ENCODE data around the gene IMP4. TPM values are rescaled to one million over a fixed set of nuclear protein-coding genes. Genes with fewer than 3 reads are reported as not detected.

The IMP4 gene
- 136 to 170 TPM (median 152 TPM) in 5 replicates for total RNA-seq (2022; extraction: Qiagen RNA extraction; ENCODE audit: low read depth)

DNA sequence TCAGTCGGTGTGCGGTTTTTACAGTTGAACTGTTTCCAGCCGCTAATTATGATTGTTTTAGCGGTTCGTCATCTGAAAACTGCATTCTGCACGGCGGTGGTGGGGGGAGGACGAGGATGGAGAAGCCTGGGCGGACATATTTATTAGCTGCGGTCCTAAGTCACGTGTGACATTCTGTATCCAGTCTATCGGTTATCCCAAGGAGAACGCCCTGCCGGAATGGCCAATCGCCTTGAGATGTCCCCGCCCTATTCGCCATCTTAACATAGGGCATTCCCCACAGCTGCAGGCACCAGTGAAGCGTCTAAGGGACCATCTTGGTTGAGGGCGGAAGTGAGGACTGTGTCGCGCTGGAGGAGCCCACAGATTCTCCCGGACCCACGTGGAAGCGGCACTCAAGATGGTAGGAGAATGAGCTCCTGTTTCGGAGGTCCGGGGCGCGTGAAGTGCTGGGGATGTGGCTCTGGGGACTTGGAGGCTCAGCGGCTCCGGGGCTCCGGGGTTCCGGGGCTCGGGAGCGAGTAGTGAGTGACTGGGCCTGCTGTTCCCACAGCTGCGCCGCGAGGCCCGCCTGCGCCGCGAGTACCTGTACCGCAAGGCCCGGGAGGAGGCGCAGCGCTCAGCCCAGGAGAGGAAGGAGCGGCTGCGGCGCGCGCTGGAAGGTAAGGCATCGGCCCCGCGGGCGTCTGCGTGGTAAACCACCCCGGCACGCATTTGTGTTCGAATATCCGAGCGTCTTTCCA is at the start of gene IMP4:
Gene IMP4, plus strand, starts transcription at position 365 of the 743 bp plus-strand sequence. Its CDS starts 36 bp downstream, at position 401.

GRCh38 chr2:130355578-130356431 is 13.1 kb downstream of the IMP4 start, which contains the start of gene PTPN18:
Gene PTPN18 (plus strand): TSS chr2:130356056. CDS start chr2:130356108, 52 bp downstream.

Other genes starting within 250 kb of the IMP4 start
- not detected in 5 replicates for gene POTEF, start 213.7 kb upstream of the IMP4 start, total RNA-seq (2022; extraction: Qiagen RNA extraction; ENCODE audit: low read depth)
- gene CCDC74B, start 197.8 kb upstream of the IMP4 start, total RNA-seq (2022; extraction: Qiagen RNA extraction; ENCODE audit: low read depth) = 5.8 to 7.4 TPM (median 6.1 TPM) in 5 replicates
- 60.5 to 76.6 TPM (median 73.6 TPM) in 5 replicates for gene SMPD4, start 161.3 kb upstream of the IMP4 start, total RNA-seq (2022; extraction: Qiagen RNA extraction; ENCODE audit: low read depth)
- gene MZT2B, start 160.6 kb upstream of the IMP4 start, total RNA-seq (2022; extraction: Qiagen RNA extraction; ENCODE audit: low read depth) = 295 to 433 TPM (median 412 TPM) in 5 replicates
- 0.29 to 0.83 TPM (median 0.62 TPM) in 5 replicates for gene TUBA3E, start 144.5 kb upstream of the IMP4 start, total RNA-seq (2022; extraction: Qiagen RNA extraction; ENCODE audit: low read depth)
- gene PTPN18, start 13.2 kb downstream of the IMP4 start, total RNA-seq (2022; extraction: Qiagen RNA extraction; ENCODE audit: low read depth) = 23.9 to 29.5 TPM (median 28.1 TPM) in 5 replicates
- gene POTEI, start 166.4 kb downstream of the IMP4 start, total RNA-seq (2022; extraction: Qiagen RNA extraction; ENCODE audit: low read depth) = 0.07 TPM in 1 of 5 replicates, not detected in the others
- not detected in 5 replicates for gene CFC1B, start 178.3 kb downstream of the IMP4 start, total RNA-seq (2022; extraction: Qiagen RNA extraction; ENCODE audit: low read depth)